Coronary artery (tissue), 2 donors: ENCODE measurements around the gene SLC35G3.

Experiments
- DNase-seq: peaks from one replicate; pipeline ENCODE4 v3.0.0-alpha.2; 2017; ENCODE audit warnings: low spot score
- H3K27ac ChIP-seq, 2 donors: fragments of 200-600 bp; sonication (generic); one replicate each; pipeline ENCODE4 v1.5.1; 2016 to 2019
- H3K4me3 ChIP-seq: fragments of 200-600 bp; sonication (generic); 2 replicates; pipeline ENCODE4 v1.5.1; 2016; ENCODE audit warnings: mild to moderate bottlenecking, moderate library complexity
- CTCF ChIP-seq: fragments of 200-600 bp; sonication (generic); IDR thresholded peaks from one replicate; pipeline ENCODE4 v1.5.1; 2019; ENCODE audit warnings: antibody characterized with exemption

Gene SLC35G3

DNA sequence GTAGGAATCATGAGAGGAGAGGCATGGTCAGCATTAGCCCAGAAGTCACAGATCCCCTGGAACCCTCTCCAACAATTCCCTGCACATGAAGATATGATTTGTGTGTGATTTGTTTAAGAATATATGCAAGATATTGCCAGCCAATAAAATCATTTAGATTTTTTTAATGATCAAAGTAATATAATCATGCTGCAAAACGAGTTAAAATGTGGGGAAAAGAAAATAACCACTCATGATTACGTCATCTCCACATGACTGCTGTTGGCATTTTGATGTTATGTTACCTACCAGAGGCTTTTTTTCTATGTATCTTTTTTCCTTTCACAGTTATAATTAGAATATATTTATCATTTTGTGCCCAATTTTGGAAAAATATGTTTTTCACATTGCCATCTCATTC lies 22.4 kb downstream of the SLC35G3 start:
- TF ChIP-seq CTCF = no peak
- no peak overlapping the region for H3K4me3 ChIP-seq
- DNase-seq = no peak
- no peak overlapping the region for H3K27ac ChIP-seq

DNA sequence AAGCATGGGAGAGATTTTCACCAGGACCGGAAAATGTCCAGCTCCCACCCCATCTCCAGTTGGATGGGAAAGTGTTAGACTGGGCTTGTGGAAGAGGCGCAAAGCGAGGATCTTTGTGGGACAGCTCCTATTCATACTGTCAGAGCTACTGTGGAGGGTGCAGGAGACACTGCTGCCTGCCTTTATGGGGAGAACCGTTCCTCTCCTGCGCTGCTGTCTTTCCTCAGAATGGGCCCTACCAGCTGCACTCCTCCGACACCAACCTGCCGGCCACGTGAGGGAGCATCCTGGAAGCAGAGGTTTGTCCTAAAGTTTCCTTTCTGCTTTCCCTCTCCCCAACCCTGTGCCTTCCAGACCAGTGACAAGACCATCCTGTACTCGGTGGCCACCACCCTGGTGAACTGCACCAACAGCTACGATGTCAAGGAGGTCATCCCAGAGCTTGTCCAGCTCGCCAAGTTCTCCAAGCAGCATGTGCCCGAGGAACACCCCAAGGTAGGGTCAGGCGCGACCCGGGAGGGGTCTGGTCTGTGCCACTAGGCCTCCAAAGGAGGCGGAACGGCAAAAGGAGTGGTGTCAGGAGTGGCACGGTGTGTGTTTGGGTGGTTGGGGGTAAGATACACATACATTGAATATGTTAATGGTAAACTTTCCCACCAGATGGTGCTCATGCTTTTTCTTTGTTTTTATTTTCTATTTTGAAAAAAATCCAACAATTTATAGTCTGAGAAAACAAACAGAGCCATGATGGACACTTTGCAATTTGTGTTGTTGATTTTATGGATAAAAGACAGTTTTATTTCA lies 23.0 kb downstream of the SLC35G3 start:
- Histone ChIP-seq H3K4me3 (no peak overlapping the region), H3K27ac (no peak overlapping the region)
- TF ChIP-seq CTCF = no peak
- DNase-seq = no peak

GRCh38 chr17:35169835-35170363 lies 24.3 kb downstream of the SLC35G3 start:
- no peak for DNase-seq
- no peak overlapping the region for H3K4me3 ChIP-seq
- H3K27ac ChIP-seq = no peak overlapping the region
- no peak for TF ChIP-seq CTCF

- Histone ChIP-seq H3K4me3 (no peak overlapping the region), H3K27ac (no peak overlapping the region)
- no peak for TF ChIP-seq CTCF
- no peak for DNase-seq
These were observed 26.5 kb downstream of the SLC35G3 start for GRCh38 chr17:35167666-35168065.

DNA sequence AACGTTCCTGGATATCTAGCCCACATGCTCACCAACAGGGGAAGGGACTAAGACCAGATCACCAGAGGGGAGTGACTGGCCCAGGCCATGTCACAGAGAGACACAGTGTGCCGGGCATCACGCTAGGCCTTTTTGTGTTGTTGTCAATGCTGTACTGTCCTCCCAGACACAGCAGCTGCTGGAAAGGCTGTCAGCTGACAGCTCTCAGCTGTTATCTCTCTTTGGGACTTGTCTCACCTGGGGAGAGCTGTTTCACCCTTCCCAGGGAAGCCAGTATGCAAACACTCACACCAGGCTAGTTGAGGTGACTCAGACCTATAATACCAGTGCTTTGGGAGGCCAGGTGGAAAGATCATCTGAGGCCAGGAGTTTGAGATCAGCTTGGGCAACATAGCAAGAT lies 27.1 kb downstream of the SLC35G3 start:
- no peak for DNase-seq
- TF ChIP-seq CTCF = no peak
- Histone ChIP-seq H3K4me3 (no peak overlapping the region), H3K27ac (no peak overlapping the region)

DNA sequence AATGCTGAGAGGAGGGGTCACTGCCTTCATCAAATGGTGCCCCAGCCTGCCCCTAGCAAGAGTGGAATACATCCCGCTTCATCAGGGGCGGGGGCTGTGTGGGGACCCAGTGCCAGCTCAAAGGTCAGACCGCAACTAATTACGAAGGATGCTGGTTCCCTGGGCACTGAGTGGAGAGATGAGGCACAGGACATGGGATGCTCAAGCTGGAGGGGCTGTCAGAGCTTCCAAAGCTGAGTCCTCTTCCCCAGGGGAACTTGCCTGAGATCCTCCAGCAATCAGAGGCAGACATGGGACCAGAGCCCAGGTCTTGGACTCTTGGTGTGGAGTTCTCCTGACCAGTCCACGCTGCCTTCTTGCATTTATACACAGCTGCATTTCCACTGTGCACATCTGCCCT lies 27.7 kb downstream of the SLC35G3 start:
- H3K4me3 ChIP-seq = no peak overlapping the region
- no peak for DNase-seq
- no peak for TF ChIP-seq CTCF
- H3K27ac ChIP-seq = no peak overlapping the region

DNA sequence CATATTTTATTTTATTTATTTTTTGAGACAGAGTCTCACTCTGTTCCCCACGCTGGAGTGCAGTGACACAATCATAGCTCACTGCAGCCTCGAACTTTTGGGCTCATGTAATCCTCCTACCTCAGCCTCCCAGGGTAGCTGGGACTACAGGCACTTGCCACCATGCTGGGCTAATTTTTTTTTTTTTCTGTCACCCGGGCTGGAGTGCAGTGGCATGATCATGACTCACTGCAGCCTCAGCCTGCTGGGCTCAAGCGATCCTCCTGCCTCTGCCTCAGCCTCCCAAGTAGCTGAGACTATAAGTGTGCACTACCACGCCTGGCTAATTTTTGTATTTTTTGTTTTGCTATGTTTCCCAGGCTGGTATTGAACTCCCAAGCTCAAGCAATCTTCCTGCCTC lies 29.5 kb downstream of the SLC35G3 start:
- no peak for TF ChIP-seq CTCF
- no peak for DNase-seq
- Histone ChIP-seq H3K4me3 (no peak overlapping the region), H3K27ac (no peak overlapping the region)
